Esophagus muscularis mucosa (tissue), 4 donors: ENCODE measurements around the gene SPARCL1. TPM values are rescaled to one million over a fixed set of nuclear protein-coding genes. Genes with fewer than 3 reads are reported as not detected.
"Not testable (repeated sequence)": the region's sequence is repeated elsewhere in the genome, so short reads cannot be mapped to it uniquely, and the experiment has no call there.

ENCODE experiments used
- DNase-seq: peaks from one replicate; pipeline ENCODE4 v3.0.0-alpha.2; 2017; ENCODE audit errors: extremely low spot score
- H3K27ac ChIP-seq, 4 donors: fragments of 200-600 bp; sonication (generic); replicated peaks in 1 of 4; 1 replicate in 3 of 4; 2 replicates in 1 of 4; pipeline ENCODE4 v1.5.1; 2016 to 2019; ENCODE audit warnings: mild to moderate bottlenecking in 1 of 4
- H3K27me3 ChIP-seq, 4 donors: fragments of 200-600 bp; sonication (generic); one replicate each; pipeline versions ENCODE4 v1.5.1 to v1.6.0; 2016 to 2019
- H3K36me3 ChIP-seq, 4 donors: fragments of 200-600 bp; sonication (generic); one replicate each; pipeline ENCODE4 v1.5.1; 2016 to 2019
- H3K4me1 ChIP-seq, 4 donors: fragments of 200-600 bp; sonication (generic); one replicate each; pipeline ENCODE4 v1.5.1; 2016 to 2019
- H3K4me3 ChIP-seq, 4 donors: fragments of 200-600 bp; sonication (generic); 1 replicate in 2 of 4; 2 replicates in 2 of 4; pipeline ENCODE4 v1.5.1; 2016 to 2019; ENCODE audit warnings: mild to moderate bottlenecking in 4 of 4, moderate library complexity in 1 of 4
- H3K9me3 ChIP-seq, 4 donors: fragments of 200-600 bp; sonication (generic); 1 replicate in 3 of 4; 2 replicates in 1 of 4; pipeline ENCODE4 v1.5.1; 2016 to 2019
- EP300 ChIP-seq: sonication (generic); formaldehyde crosslinking; IDR thresholded peaks from one replicate; pipeline ENCODE4 v1.6.1; 2017; ENCODE audit warnings: antibody characterized with exemption
- POLR2A ChIP-seq: fragments of 450-650 bp; IDR thresholded peaks from one replicate; pipeline ENCODE4 v1.6.1; 2017; ENCODE audit warnings: antibody characterized with exemption, moderate library complexity, mild to moderate bottlenecking, low read depth
- POLR2AphosphoS5 ChIP-seq, 2 donors: sonication (generic); formaldehyde crosslinking; IDR thresholded peaks; one replicate each; pipeline ENCODE4 v1.6.1; 2017; ENCODE audit warnings: antibody characterized with exemption in 2 of 2
- WGBS: methylation state at CpG from one replicate; pipeline ENCODE4 v1.1.5; 2018; 5-methylcytosine and 5-hydroxymethylcytosine counted together
- intact Hi-C: fragments of 100-400 bp; cut with DNase I; formaldehyde crosslinking; loops from one replicate; pipeline ENCODE4 v1.15.1; 2023
- total RNA-seq, 4 donors: library from RNA; depleted of rRNA; stranded (reverse); fragments of >200 nt; gene quantifications; one replicate each; pipeline versions ENCODE4 v1.1.0 to v1.2.1, GENCODE V29; 2016
- TF ChIP-seq, protein P1 (sequence below), 3 experiments: fragments of 200-600 bp in 2 of 3; fragments of 450-650 bp in 1 of 3; sonication (generic) in 2 of 3; IDR thresholded peaks; one replicate each; pipeline ENCODE4 v1.5.1; 2017 to 2019; ENCODE audit warnings: antibody characterized with exemption in 3 of 3, mild to moderate bottlenecking in 2 of 3, moderate library complexity in 1 of 3

Gene SPARCL1
- total RNA-seq, 4 donors from 2014 or later, result 1,380 to 2,231 (median 1,856) TPM

DNA sequence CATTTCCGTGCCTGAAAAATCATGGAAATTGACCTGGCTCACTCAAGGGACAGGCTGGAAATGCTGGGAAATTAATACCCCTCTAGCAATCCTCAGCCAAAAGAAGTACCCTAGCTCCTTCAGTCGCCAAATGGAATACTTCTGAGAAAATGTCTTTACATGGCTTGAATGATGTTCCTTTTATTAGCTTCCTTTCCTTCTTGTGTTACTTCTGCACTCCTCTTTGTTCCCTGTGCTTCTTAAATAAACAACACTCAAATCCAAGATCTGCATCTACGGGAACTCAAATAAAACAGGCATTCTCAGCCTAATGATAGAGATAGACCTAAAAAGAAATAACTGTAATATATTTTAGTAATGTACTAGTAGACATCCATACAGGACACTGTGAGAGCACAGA, 36.1 kb downstream of the SPARCL1 start:
- no peaks in the 10 kb centered on the region for H3K9me3 ChIP-seq
- no peak for TF ChIP-seq POLR2A
- TF ChIP-seq, protein P1, sequence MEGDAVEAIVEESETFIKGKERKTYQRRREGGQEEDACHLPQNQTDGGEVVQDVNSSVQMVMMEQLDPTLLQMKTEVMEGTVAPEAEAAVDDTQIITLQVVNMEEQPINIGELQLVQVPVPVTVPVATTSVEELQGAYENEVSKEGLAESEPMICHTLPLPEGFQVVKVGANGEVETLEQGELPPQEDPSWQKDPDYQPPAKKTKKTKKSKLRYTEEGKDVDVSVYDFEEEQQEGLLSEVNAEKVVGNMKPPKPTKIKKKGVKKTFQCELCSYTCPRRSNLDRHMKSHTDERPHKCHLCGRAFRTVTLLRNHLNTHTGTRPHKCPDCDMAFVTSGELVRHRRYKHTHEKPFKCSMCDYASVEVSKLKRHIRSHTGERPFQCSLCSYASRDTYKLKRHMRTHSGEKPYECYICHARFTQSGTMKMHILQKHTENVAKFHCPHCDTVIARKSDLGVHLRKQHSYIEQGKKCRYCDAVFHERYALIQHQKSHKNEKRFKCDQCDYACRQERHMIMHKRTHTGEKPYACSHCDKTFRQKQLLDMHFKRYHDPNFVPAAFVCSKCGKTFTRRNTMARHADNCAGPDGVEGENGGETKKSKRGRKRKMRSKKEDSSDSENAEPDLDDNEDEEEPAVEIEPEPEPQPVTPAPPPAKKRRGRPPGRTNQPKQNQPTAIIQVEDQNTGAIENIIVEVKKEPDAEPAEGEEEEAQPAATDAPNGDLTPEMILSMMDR (IDR thresholded peaks at IDR 0.05), result no peak
- TF ChIP-seq EP300, result no peak
- 51% methylated on average over 3 of the region's 3 CpGs for WGBS
- intact Hi-C loops, result loop anchor here (5.0 kb wide), 1 partner anchor 44 kb away; no protein-coding TSS in a partner anchor
- peaks cover 53 to 100% (median 90%) of the 10 kb centered on the region in 4 donors for H3K36me3 ChIP-seq
- H3K27ac ChIP-seq, result peak overlapping the region; percentile 70 to 79 (median 76)
- H3K4me1 ChIP-seq, result peaks cover 33 to 80% (median 79%) of the 10 kb centered on the region in 4 donors
- H3K27me3 ChIP-seq, result no peaks in the 10 kb centered on the region
- no peak overlapping the region for H3K4me3 ChIP-seq
- DNase-seq, result no peak

DNA sequence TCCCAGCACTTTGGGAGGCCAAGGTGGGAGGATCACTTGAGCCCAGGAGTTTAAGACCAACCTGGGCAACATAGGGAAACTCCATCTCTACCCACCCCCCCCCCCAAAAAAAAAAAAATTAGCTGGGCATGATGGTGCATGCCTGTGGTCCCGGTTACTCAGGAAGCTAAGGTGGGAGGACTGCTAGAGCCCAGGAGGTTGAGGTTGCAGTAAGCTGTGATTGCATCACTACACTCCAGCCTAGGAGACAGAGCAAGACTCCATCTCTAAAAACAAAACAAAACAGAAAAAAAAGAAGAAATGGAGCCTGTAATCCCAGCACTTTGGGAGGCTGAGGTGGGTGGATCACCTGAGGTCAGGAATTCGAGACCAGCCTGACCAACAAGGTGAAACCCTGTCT, 37.3 kb downstream of the SPARCL1 start:
- Histone ChIP-seq H3K36me3 (peaks cover 56 to 99% (median 89%) of the 10 kb centered on the region in 4 donors), H3K27ac (peak overlapping the region; percentile 70 to 79 (median 76)), H3K4me1 (peaks cover 27 to 68% (median 67%) of the 10 kb centered on the region in 4 donors)
- WGBS, result 85% methylated on average over 2 of the region's 2 CpGs
- not testable (repeated sequence) for DNase-seq, H3K27me3 ChIP-seq, H3K9me3 ChIP-seq, H3K4me3 ChIP-seq
- intact Hi-C loops, result loop anchor here (5.0 kb wide), 1 partner anchor 45 kb away; no protein-coding TSS in a partner anchor

DNA sequence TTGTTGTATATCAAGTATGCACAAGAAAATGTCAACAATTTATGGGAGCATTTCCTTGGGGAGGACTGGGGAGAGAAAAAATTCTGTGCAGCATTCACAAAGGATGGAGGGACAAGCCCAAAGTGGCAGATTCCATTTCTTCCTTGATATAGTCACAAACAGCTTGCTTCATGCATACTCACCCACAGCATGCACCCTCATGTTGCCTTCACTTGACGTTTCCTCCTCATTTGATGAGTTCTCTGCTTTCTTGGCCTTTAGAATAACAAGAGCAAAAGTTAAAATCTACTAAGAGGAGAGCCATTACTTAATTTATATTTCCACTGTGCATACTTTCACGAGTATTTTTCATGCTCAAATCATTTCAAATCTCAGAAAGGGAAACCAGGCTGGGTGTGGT, 37.7 kb downstream of the SPARCL1 start:
- no peak for DNase-seq
- 79% methylated on average over 2 of the region's 2 CpGs for WGBS
- intact Hi-C loops, result loop anchor here (5.0 kb wide), 1 partner anchor 46 kb away; no protein-coding TSS in a partner anchor

DNA sequence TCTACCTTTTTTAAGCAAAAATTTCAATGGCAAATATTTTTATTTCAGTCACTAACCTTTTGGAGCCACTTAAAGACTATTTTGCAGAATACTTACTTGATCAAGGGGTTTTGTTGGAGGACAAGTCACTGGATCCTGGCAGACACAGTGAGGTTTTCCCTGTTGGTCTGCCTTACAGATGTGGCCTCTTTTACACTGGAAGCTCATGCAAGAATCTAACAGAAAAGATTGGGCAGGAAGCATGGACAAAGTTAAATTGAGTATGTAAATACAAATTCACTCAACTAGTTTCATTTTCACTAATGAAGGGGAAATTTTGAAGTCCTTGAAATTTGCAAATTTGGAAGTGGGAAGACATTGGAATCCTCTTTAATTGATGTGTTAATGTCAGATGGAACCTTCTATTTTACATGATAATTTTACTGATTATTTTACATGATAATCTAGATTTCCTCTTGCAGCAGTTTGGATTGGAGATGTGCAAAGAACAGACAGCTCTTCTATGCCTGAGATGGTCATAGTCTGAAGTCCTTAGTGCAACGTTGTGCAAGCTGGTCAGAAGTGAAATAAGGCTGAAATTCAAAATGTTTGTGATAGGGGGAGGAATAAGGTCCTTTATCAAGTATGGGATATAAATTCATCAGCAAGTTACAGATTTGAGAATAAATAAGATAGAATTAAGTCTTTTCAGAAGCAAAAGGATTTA, 38.4 kb downstream of the SPARCL1 start:
- no peak for DNase-seq
- intact Hi-C loops, result loop anchor here (5.0 kb wide), 1 partner anchor 46 kb away; no protein-coding TSS in a partner anchor
- Histone ChIP-seq H3K4me1 (peaks cover 27 to 66% (median 65%) of the 10 kb centered on the region in 4 donors), H3K36me3 (peaks cover 56 to 89% (median 80%) of the 10 kb centered on the region in 4 donors), H3K27me3 (no peaks in the 10 kb centered on the region), H3K27ac (peak overlapping the region; percentile 70 to 79 (median 76)), H3K4me3 (no peak overlapping the region), H3K9me3 (no peaks in the 10 kb centered on the region)
- TF ChIP-seq, protein P1 (IDR thresholded peaks at IDR 0.05), result no peak
- TF ChIP-seq POLR2A (no peak), EP300 (no peak), POLR2AphosphoS5 (IDR thresholded peaks at IDR 0.05) (no peak)
- WGBS, result 74% methylated on average over 1 of the region's 1 CpG

More for the DNA sequence above, 37.7 kb downstream of the SPARCL1 start:
- Histone ChIP-seq H3K36me3 (peaks cover 56 to 95% (median 85%) of the 10 kb centered on the region in 4 donors), H3K27ac (peak overlapping the region; percentile 70 to 79 (median 76)), H3K27me3 (no peaks in the 10 kb centered on the region), H3K9me3 (no peaks in the 10 kb centered on the region), H3K4me3 (no peak overlapping the region), H3K4me1 (peaks cover 27 to 68% (median 65%) of the 10 kb centered on the region in 4 donors)
- TF ChIP-seq, protein P1 (IDR thresholded peaks at IDR 0.05), result no peak
- TF ChIP-seq EP300, result no peak
- TF ChIP-seq POLR2A, result no peak
- TF ChIP-seq POLR2AphosphoS5 (IDR thresholded peaks at IDR 0.05), result no peak

DNA sequence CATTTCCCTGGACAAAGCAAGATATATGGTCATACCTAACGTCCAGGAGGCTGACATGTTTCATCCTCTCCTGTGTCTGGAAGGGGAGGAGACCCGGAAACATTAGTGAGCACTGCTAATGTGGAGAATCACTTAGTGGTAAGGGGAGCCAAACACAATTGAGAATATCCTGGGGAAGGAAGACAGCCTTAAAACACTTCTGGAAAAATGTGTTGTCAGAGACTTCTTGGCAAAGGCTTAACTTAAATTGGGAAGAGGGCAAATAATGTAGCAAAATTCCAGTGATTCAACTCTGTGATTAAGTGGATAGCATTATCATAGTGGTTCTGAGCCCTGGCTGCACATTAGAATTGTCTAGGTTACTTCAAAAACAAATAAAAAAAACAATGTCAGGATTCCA, 39.5 kb downstream of the SPARCL1 start:
- Histone ChIP-seq H3K9me3 (no peaks in the 10 kb centered on the region), H3K27ac (peak overlapping the region; percentile 70 to 79 (median 76)), H3K27me3 (no peaks in the 10 kb centered on the region), H3K4me3 (no peak overlapping the region), H3K4me1 (peaks cover 27 to 63% (median 60%) of the 10 kb centered on the region in 4 donors), H3K36me3 (peaks cover 50 to 77% (median 69%) of the 10 kb centered on the region in 4 donors)
- DNase-seq, result no peak
- WGBS, result 39% methylated on average over 2 of the region's 2 CpGs
- peak in 1 of 2 donors; percentile 38 for TF ChIP-seq POLR2AphosphoS5 (IDR thresholded peaks at IDR 0.05)
- TF ChIP-seq POLR2A, result no peak
- intact Hi-C loops, result loop anchor here (5.0 kb wide), 1 partner anchor 48 kb away; no protein-coding TSS in a partner anchor

DNA sequence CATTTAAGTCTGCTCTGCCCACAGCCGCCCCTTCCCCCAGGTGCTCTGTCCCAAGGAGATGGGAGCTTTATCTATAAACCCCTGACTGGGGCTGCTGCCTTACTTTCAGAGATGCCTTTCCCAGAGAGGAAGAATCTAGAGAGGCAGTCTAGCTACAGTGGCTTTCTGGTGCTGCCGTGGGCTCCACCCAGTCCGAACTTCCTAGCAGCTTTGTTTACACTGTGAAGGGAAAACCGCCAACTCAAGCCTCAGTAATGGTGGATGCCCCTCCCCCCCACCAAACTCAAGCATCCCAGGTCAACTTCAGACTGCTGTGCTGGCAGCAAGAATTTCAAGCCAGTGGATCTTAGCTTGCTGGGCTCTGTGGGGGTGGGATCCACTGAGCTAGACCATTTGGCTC, 40.5 kb downstream of the SPARCL1 start:
- H3K4me3 ChIP-seq, DNase-seq, intact Hi-C loops, H3K27me3 ChIP-seq, H3K9me3 ChIP-seq: not testable (repeated sequence)
- H3K27ac ChIP-seq, result peak overlapping the region; percentile 70 to 79 (median 76)
- WGBS, result no CpG with 5 or more reads among the region's 4 CpGs
- H3K36me3 ChIP-seq, result peaks cover 39 to 69% (median 59%) of the 10 kb centered on the region in 4 donors
- H3K4me1 ChIP-seq, result peaks cover 25 to 53% (median 50%) of the 10 kb centered on the region in 4 donors

DNA sequence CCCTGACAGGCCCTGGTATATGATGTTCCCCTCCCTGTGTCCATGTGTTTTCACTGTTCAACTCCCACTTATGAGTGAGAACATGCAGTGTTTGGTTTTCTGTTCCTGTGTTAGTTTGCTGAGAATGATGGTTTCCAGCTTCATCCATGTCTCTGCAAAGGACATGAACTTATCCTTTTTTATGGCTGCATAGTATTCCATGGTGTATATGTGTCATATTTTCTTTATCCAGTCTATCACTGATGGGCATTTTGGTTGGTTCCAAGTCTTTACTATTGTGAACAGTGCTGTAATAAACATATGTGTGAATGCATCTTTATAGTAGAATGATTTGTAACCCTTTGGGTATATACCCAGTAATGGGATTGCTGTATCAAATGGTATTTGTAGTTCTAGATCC, 45.9 kb downstream of the SPARCL1 start:
- DNase-seq, intact Hi-C loops, H3K4me3 ChIP-seq, H3K4me1 ChIP-seq, H3K9me3 ChIP-seq, H3K27me3 ChIP-seq: not testable (repeated sequence)
- H3K36me3 ChIP-seq, result peaks cover 25 to 69% (median 51%) of the 10 kb centered on the region in 4 donors
- H3K27ac ChIP-seq, result peak overlapping the region in 2 of 4 donors; percentile 30 to 62
